IPS-20b (cell line): Measurements from ENCODE around the gene GOLGA8B.
"Not testable (repeated sequence)": the region's sequence is repeated elsewhere in the genome, so short reads cannot be mapped to it uniquely, and the experiment has no call there.

Experiments used
- H3K27ac ChIP-seq: one replicate; pipeline ENCODE4 v1.5.1; 2013; ENCODE audit warnings: low read length
- H3K27me3 ChIP-seq: 2 replicates; pipeline ENCODE4 v1.6.1; 2013; ENCODE audit warnings: mild to moderate bottlenecking, low read length, inconsistent platforms; ENCODE audit not compliant: insufficient read depth
- H3K36me3 ChIP-seq: 2 replicates; pipeline ENCODE4 v1.6.1; 2013; ENCODE audit warnings: low read depth, mild to moderate bottlenecking, inconsistent platforms, low read length, moderate library complexity; ENCODE audit not compliant: insufficient read depth
- H3K4me1 ChIP-seq: 2 replicates; pipeline ENCODE4 v1.6.1; 2013; ENCODE audit warnings: mild to moderate bottlenecking, control low read depth, inconsistent platforms, low read length, moderate library complexity; ENCODE audit not compliant: insufficient read depth
- H3K4me3 ChIP-seq: 2 replicates; pipeline ENCODE4 v1.5.1; 2013; ENCODE audit warnings: mild to moderate bottlenecking, low read length, inconsistent platforms
- H3K9ac ChIP-seq: 2 replicates; pipeline ENCODE4 v1.6.1; 2013; ENCODE audit warnings: low read depth, mild to moderate bottlenecking, inconsistent platforms, low read length, moderate library complexity
- H3K9me3 ChIP-seq: 2 replicates; pipeline ENCODE4 v1.6.1; 2013; ENCODE audit warnings: mild to moderate bottlenecking, low read depth, low read length, inconsistent platforms; ENCODE audit not compliant: insufficient read depth

The GOLGA8B gene

GRCh38 chr15:34583399-34584329, at the start of gene GOLGA8B:
Gene GOLGA8B (minus strand): TSS chr15:34583651. CDS start chr15:34535912, 47,739 bp downstream.
- H3K9me3 ChIP-seq, result no peaks in the 10 kb centered on the region
- no peaks in the 10 kb centered on the region for H3K36me3 ChIP-seq
- H3K27me3 ChIP-seq, result peaks cover 24% of the 10 kb centered on the region
- H3K9ac ChIP-seq, result peak within 1 kb of the TSS; percentile 61; the same call in 1 of the 2 replicates
- H3K4me1 ChIP-seq, result no peaks in the 10 kb centered on the region
- peak within 1 kb of the TSS; percentile 77 for H3K4me3 ChIP-seq
- no peak within 1 kb of the TSS for H3K27ac ChIP-seq

- H3K36me3 ChIP-seq, H3K27me3 ChIP-seq, H3K9me3 ChIP-seq, H3K4me1 ChIP-seq, H3K27ac ChIP-seq, H3K4me3 ChIP-seq, H3K9ac ChIP-seq: not testable (repeated sequence)
Observed at GRCh38 chr15:34633165-34633564, 49.7 kb upstream of the GOLGA8B start.

- Histone ChIP-seq H3K27me3 (no peaks in the 10 kb centered on the region), H3K9me3 (no peaks in the 10 kb centered on the region), H3K4me1 (no peaks in the 10 kb centered on the region), H3K4me3 (no peak overlapping the region), H3K27ac (no peak overlapping the region), H3K9ac (no peak overlapping the region), H3K36me3 (no peaks in the 10 kb centered on the region)
Observed at GRCh38 chr15:34628577-34629152, 45.2 kb upstream of the GOLGA8B start.

- H3K27me3 ChIP-seq, result no peaks in the 10 kb centered on the region
- H3K36me3 ChIP-seq, result no peaks in the 10 kb centered on the region
- no peaks in the 10 kb centered on the region for H3K4me1 ChIP-seq
- H3K9me3 ChIP-seq, result no peaks in the 10 kb centered on the region
- no peak overlapping the region for H3K4me3 ChIP-seq
- no peak overlapping the region for H3K27ac ChIP-seq
- H3K9ac ChIP-seq, result no peak overlapping the region
Observed at GRCh38 chr15:34625007-34625406, 41.6 kb upstream of the GOLGA8B start.

- Histone ChIP-seq H3K4me1 (no peaks in the 10 kb centered on the region), H3K9ac (no peak overlapping the region), H3K27me3 (no peaks in the 10 kb centered on the region), H3K27ac (no peak overlapping the region), H3K36me3 (no peaks in the 10 kb centered on the region), H3K4me3 (no peak overlapping the region), H3K9me3 (no peaks in the 10 kb centered on the region)
Observed at GRCh38 chr15:34621675-34622074, 38.2 kb upstream of the GOLGA8B start.

GRCh38 chr15:34620814-34621213, 37.4 kb upstream of the GOLGA8B start:
- Histone ChIP-seq H3K27me3 (no peaks in the 10 kb centered on the region), H3K27ac (no peak overlapping the region), H3K4me1 (no peaks in the 10 kb centered on the region), H3K4me3 (no peak overlapping the region), H3K9me3 (no peaks in the 10 kb centered on the region), H3K36me3 (no peaks in the 10 kb centered on the region), H3K9ac (no peak overlapping the region)

GRCh38 chr15:34620142-34620541, 36.7 kb upstream of the GOLGA8B start:
- H3K36me3 ChIP-seq, result no peaks in the 10 kb centered on the region
- H3K9ac ChIP-seq, result no peak overlapping the region
- H3K4me1 ChIP-seq, result no peaks in the 10 kb centered on the region
- H3K9me3 ChIP-seq, result no peaks in the 10 kb centered on the region
- no peak overlapping the region for H3K4me3 ChIP-seq
- H3K27me3 ChIP-seq, result no peaks in the 10 kb centered on the region
- H3K27ac ChIP-seq, result no peak overlapping the region

- Histone ChIP-seq H3K4me3 (no peak overlapping the region), H3K9me3 (no peaks in the 10 kb centered on the region), H3K36me3 (no peaks in the 10 kb centered on the region), H3K27me3 (no peaks in the 10 kb centered on the region), H3K27ac (no peak overlapping the region), H3K4me1 (no peaks in the 10 kb centered on the region), H3K9ac (no peak overlapping the region)
Observed at GRCh38 chr15:34619151-34619550, 35.7 kb upstream of the GOLGA8B start.

GRCh38 chr15:34618073-34618472, 34.6 kb upstream of the GOLGA8B start:
- Histone ChIP-seq H3K27ac (no peak overlapping the region), H3K9ac (no peak overlapping the region)

GRCh38 chr15:34616613-34617012, 33.2 kb upstream of the GOLGA8B start:
- Histone ChIP-seq H3K9ac (no peak overlapping the region), H3K9me3 (no peaks in the 10 kb centered on the region), H3K4me3 (no peak overlapping the region), H3K27me3 (no peaks in the 10 kb centered on the region), H3K27ac (no peak overlapping the region), H3K36me3 (no peaks in the 10 kb centered on the region), H3K4me1 (no peaks in the 10 kb centered on the region)

More at GRCh38 chr15:34618073-34618472, 34.6 kb upstream of the GOLGA8B start:
- Histone ChIP-seq H3K27me3 (no peaks in the 10 kb centered on the region), H3K9me3 (no peaks in the 10 kb centered on the region), H3K4me1 (no peaks in the 10 kb centered on the region), H3K36me3 (no peaks in the 10 kb centered on the region), H3K4me3 (no peak overlapping the region)

GRCh38 chr15:34613997-34614396, 30.5 kb upstream of the GOLGA8B start:
- H3K4me3 ChIP-seq, result no peak overlapping the region
- H3K27ac ChIP-seq, result no peak overlapping the region
- H3K9ac ChIP-seq, result no peak overlapping the region
- H3K36me3 ChIP-seq, result no peaks in the 10 kb centered on the region
- no peaks in the 10 kb centered on the region for H3K9me3 ChIP-seq
- H3K27me3 ChIP-seq, result no peaks in the 10 kb centered on the region
- H3K4me1 ChIP-seq, result no peaks in the 10 kb centered on the region

- Histone ChIP-seq H3K4me3 (no peak overlapping the region), H3K9ac (no peak overlapping the region), H3K27ac (no peak overlapping the region), H3K9me3 (no peaks in the 10 kb centered on the region), H3K36me3 (no peaks in the 10 kb centered on the region), H3K27me3 (no peaks in the 10 kb centered on the region), H3K4me1 (no peaks in the 10 kb centered on the region)
Observed at GRCh38 chr15:34613301-34613700, 29.9 kb upstream of the GOLGA8B start.
